ENCODE measurements around the gene CIBAR2.

Gene CIBAR2

DNA sequence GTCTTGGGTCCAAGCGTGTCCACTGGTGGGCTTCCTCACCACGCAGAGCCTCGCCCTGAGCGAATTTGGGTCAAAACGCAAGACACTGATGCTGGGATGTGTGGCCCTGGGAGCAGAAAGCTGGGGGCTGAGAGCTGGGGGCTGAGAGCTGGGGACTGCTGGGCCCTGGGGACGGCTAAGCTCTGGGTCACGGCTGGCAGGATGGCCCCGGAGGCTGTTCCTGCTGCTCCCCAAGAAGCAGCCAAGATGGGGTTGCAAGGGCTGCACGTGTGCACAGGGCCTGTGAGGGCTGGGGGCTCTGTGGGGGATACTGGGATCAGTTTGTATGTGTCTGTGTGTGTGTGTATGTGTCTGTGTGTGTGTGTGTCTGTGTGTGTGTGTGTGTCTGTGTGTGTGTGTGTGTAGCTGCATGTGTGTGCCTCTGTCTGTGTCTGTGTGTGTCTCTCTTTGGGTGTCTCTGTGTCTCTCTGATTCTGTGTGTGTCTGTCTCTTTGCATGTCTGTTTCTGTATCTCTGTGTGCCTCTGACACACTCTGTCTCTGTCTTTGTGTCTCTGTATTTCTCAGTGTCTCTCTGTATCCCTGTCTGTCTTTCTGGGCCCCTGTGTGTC lies 38.2 kb upstream of the CIBAR2 start:
- TF ChIP-seq ZFX (IDR thresholded peaks at IDR 0.05; ENCODE audit: borderline replicate concordance), result no peak
- TF ChIP-seq CTCF (IDR thresholded peaks at IDR 0.05), result no peak
- H3K27ac ChIP-seq, result no peak overlapping the region

GRCh38 chr16:85149776-85150175 lies 37.5 kb upstream of the CIBAR2 start:
- no peak for TF ChIP-seq CTCF (IDR thresholded peaks at IDR 0.05)
- no peak for TF ChIP-seq ZFX (IDR thresholded peaks at IDR 0.05; ENCODE audit: borderline replicate concordance)
- no peak overlapping the region for H3K27ac ChIP-seq

GRCh38 chr16:85148931-85149330 lies 36.7 kb upstream of the CIBAR2 start:
- no peak for TF ChIP-seq CTCF (IDR thresholded peaks at IDR 0.05)
- H3K27ac ChIP-seq, result no peak overlapping the region

DNA sequence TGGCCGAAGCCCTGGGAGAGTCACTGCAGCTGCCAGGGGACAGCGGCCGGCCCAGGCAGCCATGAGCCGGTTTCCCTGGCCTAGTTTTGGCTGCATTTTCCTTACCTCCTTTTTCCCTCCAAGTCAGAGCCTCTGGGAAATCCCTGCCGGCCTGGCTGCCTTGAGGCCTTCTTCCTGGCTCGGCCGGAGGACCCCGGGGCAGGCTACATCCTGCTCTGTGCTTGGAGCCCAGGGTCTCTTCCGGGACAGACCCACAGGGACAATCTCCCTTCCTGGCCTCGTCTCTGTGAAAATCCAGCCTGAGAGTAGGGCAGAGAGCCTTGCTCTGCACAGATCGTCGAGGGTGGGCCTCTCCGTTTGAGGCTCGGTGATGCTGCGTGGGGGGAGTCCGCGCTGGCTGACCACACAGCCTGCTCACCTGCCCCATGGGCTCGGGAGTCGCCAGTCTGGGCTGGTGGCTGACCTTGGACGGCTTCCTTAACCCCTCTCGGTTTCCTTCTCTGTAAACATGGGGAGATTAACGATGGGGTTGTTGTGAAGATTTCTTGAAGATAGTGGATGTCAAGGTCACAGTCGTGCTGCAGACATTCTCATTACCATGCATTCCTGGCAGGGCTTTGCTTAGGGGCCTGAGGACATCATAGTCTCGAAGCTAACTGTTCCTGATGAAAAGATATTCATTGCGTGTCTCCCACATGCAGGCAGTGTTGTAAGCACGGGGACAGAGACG lies 34.8 kb upstream of the CIBAR2 start:
- H3K27ac ChIP-seq, result no peak overlapping the region
- TF ChIP-seq ZFX (IDR thresholded peaks at IDR 0.05; ENCODE audit: borderline replicate concordance) (no peak), CTCF (IDR thresholded peaks at IDR 0.05) (no peak)

DNA sequence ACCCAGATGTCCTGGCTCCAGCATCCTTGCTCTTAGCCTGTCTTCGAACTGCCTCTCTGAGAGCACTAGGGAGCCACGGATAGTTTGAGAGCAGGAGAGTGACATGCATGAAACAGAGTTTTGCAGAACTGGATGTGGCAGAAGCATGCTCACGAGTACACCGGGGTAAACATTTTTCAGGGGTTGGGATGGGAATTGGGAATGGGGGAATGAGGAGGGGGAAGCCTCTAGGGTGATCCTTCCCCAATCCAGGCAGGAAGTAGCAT lies 34.2 kb upstream of the CIBAR2 start:
- H3K27ac ChIP-seq, result no peak overlapping the region
- TF ChIP-seq ZFX (IDR thresholded peaks at IDR 0.05; ENCODE audit: borderline replicate concordance) (no peak), CTCF (IDR thresholded peaks at IDR 0.05) (no peak)

GRCh38 chr16:85145734-85146531 lies 33.7 kb upstream of the CIBAR2 start:
- H3K27ac ChIP-seq, result no peak overlapping the region

More at GRCh38 chr16:85145734-85146531, 33.7 kb upstream of the CIBAR2 start:
- TF ChIP-seq CTCF (IDR thresholded peaks at IDR 0.05), result no peak
- TF ChIP-seq ZFX (IDR thresholded peaks at IDR 0.05; ENCODE audit: borderline replicate concordance), result no peak

Measured in 22Rv1 (cell line).